ENCODE measurements around the gene C1GALT1C1L. TPM values are rescaled to one million over a fixed set of nuclear protein-coding genes. Genes with fewer than 3 reads are reported as not detected.

Gene C1GALT1C1L
- total and polyA plus RNA-seq, 2 of the 13 experiments (the other 11 are each of a cell fraction or from before 2014, with no cell fraction given), result 1.3 to 2.4 TPM

DNA sequence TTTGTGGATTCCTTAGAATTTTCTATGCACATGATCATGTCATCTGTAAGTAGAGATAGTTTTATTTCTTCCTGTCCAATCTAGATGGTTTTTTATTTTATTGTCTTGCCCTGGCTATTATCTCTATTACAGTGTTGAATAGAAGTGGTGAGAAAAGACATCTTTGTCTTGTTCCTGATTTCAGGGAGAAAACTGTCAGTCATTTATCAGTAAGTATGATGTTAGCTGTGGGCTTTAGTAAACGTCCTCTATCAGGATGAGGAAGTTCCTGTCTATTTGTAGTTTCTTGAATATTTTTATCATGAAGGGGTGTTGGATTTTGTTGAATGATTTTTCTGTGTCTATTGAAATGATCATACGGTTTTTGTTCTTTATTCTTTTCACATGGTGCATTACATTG, 33.9 kb downstream of the C1GALT1C1L start (continued):
- TF ChIP-seq, protein P1, sequence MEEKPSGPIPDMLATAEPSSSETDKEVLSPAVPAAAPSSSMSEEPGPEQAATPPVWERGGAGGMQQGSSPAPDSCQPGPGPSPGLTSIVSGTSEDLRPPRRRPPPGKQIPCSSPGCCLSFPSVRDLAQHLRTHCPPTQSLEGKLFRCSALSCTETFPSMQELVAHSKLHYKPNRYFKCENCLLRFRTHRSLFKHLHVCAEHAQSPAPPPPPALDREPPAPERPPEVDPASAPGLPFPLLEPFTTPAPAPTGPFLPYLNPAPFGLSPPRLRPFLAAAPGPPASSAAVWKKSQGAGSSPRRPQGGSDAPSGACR (CRISPR knock-in tag; IDR thresholded peaks at IDR 0.05), result no peak
- TF ChIP-seq NFIB (CRISPR knock-in tag; IDR thresholded peaks at IDR 0.05; ENCODE audit: borderline replicate concordance) (no peak), ZNF761 (CRISPR knock-in tag; conservative IDR thresholded peaks at IDR 0.05) (no peak), PHF8 (CRISPR knock-in tag; IDR thresholded peaks at IDR 0.05) (no peak), SMARCC2 (IDR thresholded peaks at IDR 0.05) (no peak), TBL1XR1 (IDR thresholded peaks at IDR 0.05; ENCODE audit: borderline replicate concordance, low read length, partially characterized antibody) (no peak), IRF2 (CRISPR knock-in tag; IDR thresholded peaks at IDR 0.05) (no peak), NFE2L2 (IDR thresholded peaks at IDR 0.05; ENCODE audit: low read length) (no peak), ZNF124 (CRISPR knock-in tag; IDR thresholded peaks at IDR 0.05) (no peak), ZNF883 (CRISPR knock-in tag; IDR thresholded peaks at IDR 0.05; ENCODE audit: not compliant biosample characterization) (no peak)
- TF ChIP-seq, protein P2, sequence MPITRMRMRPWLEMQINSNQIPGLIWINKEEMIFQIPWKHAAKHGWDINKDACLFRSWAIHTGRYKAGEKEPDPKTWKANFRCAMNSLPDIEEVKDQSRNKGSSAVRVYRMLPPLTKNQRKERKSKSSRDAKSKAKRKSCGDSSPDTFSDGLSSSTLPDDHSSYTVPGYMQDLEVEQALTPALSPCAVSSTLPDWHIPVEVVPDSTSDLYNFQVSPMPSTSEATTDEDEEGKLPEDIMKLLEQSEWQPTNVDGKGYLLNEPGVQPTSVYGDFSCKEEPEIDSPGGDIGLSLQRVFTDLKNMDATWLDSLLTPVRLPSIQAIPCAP (CRISPR knock-in tag; IDR thresholded peaks at IDR 0.05; ENCODE audit: low read depth), result no peak

DNA sequence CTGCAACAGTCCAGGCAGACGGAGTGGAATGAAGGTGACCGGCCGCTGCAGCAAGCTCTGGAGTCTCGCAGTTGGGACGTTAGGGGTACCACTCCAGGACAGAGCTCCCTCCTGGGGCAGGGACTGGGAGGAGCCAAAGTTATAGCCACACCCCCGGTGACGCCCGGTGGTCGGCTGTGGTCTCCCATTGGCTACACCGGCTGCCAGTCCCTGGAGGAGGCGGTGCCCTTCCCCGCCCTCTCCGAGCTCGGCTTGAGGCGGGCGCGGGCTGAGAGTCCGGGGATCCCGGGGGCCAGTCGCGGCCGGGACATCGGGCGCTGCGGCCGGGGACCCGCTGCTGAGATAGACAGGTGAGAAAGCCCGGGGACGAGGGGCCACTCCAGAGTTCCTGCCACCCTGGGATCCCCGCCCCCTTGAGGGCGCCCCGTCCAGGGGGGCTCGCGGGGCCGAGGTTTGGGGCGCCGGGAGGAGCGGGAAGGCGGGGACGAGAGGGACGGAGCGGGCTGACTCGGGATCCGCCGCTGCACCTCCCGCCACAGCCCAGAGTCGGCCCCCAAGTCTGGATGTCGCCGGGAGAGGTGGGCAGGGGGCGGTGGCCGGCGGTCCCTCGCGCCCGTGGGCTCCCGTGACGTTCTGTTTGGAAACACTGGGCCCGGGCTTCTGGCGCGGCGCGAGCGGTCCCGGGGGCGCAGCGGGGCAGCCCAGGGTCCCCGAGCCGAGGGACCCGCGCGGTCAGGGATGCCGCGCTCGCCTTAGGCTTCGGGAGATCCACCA, 39.0 kb downstream of the C1GALT1C1L start, which contains the start of gene PLEKHH2:
Gene PLEKHH2, plus strand, starts transcription at position 231 of the 774 bp plus-strand sequence. CDS start 7,414 bp downstream, outside the sequence.
- no TSS peak for BruUV-seq (replicated peaks)
- Histone ChIP-seq H3K27me3 (ENCODE audit: control insufficient read depth in 1 of 2, insufficient read depth in 2 of 2, low read length in 2 of 2) (peaks cover 0 to 28% of the 10 kb centered on the region in 2 experiments; a peak in 3 of 5 replicates), H3K9ac (ENCODE audit: insufficient read depth, low read depth, low read length) (peak within 1 kb of the TSS; percentile 60), H3K4me3 (replicated peaks in 1 of 3; ENCODE audit: insufficient read depth in 1 of 3, low read depth in 2 of 3, low read length in 3 of 3) (peak within 1 kb of the TSS; percentile 77 to 87 (median 86)), H4K20me1 (ENCODE audit: insufficient read depth, low read length) (no peaks in the 10 kb centered on the region), H2AFZ (ENCODE audit: low read length) (peak within 1 kb of the TSS; percentile 73), H3K36me3 (replicated peaks in 1 of 2; ENCODE audit: control insufficient read depth in 1 of 2, insufficient read depth in 2 of 2, low read length in 2 of 2) (no peaks in the 10 kb centered on the region), H3K27ac (ENCODE audit: extremely low read length, insufficient read depth, low read length) (no peak within 1 kb of the TSS), H3K9me3 (ENCODE audit: low read length) (no peaks in the 10 kb centered on the region), H3K4me1 (ENCODE audit: insufficient read depth, low read length) (peaks cover 51% of the 10 kb centered on the region), H3K4me2 (ENCODE audit: low read depth, low read length) (peak within 1 kb of the TSS; percentile 85), H3K79me2 (ENCODE audit: insufficient read depth, low read length) (no peaks in the 10 kb centered on the region)
- in situ Hi-C loops (cut with HindIII; ENCODE audit: extremely low pct_ligation_motif_present, low pct_unique_long_range_greater_than_20kb) (no loop called here), intact Hi-C loops (cut with micrococcal nuclease; ENCODE audit: unreplicated experiment) (loop anchor here (10.0 kb wide), 1 partner anchor 138 kb away; the partner anchor contains the start of gene DYNC2LI1)
- ChIA-PET CTCF (ENCODE audit: low intra/inter-chr PET ratio, low total read pairs) (no interaction called here), POLR2A (interaction anchor here (0.7 to 3.1 kb wide), 6 partner anchors 14 to 845 kb away, joined by 3 to 14 read pairs (median 6); partner anchors contain the start of genes C1GALT1C1L, HAAO and THADA)
- WGBS (ENCODE audit: low lambda C conversion rate), result 2% methylated on average over 54 of the region's 75 CpGs
- FAIRE-seq (peak; percentile 34), DNase-seq (ENCODE audit: low spot score) (peak; percentile 77), ATAC-seq (peak; percentile 98)
- TF ChIP-seq TGIF2 (CRISPR knock-in tag; IDR thresholded peaks at IDR 0.05) (no peak), ZNF569 (CRISPR knock-in tag; IDR thresholded peaks at IDR 0.05; ENCODE audit: borderline replicate concordance) (no peak), KAT7 (CRISPR knock-in tag; IDR thresholded peaks at IDR 0.05; ENCODE audit: borderline replicate concordance) (peak; percentile 31; the same call in 1 of the 2 replicates), ZNF614 (CRISPR knock-in tag; IDR thresholded peaks at IDR 0.05; ENCODE audit: borderline replicate concordance) (peak; percentile 44; the same call in 1 of the 2 replicates), ZNF607 (CRISPR knock-in tag; IDR thresholded peaks at IDR 0.05; ENCODE audit: borderline replicate concordance) (0 out of 2 replicates have a peak, but pooled peaks have one; percentile 20)
- TF ChIP-seq, protein P3, sequence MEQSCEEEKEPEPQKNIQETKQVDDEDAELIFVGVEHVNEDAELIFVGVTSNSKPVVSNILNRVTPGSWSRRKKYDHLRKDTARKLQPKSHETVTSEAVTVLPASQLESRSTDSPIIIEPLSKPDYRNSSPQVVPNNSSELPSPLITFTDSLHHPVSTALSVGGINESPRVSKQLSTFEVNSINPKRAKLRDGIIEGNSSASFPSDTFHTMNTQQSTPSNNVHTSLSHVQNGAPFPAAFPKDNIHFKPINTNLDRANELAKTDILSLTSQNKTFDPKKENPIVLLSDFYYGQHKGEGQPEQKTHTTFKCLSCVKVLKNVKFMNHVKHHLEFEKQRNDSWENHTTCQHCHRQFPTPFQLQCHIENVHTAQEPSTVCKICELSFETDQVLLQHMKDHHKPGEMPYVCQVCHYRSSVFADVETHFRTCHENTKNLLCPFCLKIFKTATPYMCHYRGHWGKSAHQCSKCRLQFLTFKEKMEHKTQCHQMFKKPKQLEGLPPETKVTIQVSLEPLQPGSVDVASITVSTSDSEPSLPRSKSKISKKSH (CRISPR knock-in tag; IDR thresholded peaks at IDR 0.05; ENCODE audit: borderline replicate concordance), result 0 out of 2 replicates have a peak, but pooled peaks have one; percentile 44
- TF ChIP-seq, protein P4, sequence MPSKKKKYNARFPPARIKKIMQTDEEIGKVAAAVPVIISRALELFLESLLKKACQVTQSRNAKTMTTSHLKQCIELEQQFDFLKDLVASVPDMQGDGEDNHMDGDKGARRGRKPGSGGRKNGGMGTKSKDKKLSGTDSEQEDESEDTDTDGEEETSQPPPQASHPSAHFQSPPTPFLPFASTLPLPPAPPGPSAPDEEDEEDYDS (CRISPR knock-in tag; IDR thresholded peaks at IDR 0.05), result peak; percentile 60; the same call in 1 of the 2 replicates
